ENCODE measurements around the gene COX4I2. TPM values are rescaled to one million over a fixed set of nuclear protein-coding genes. Genes with fewer than 3 reads are reported as not detected.
"Not testable (repeated sequence)": the region's sequence is repeated elsewhere in the genome, so short reads cannot be mapped to it uniquely, and the experiment has no call there.

COX4I2 gene
- total RNA-seq, 2 experiments from 2014 or later: not detected

- H3K36me3 Mint-ChIP-seq: no peaks in the 10 kb centered on the region
- H3K27ac Mint-ChIP-seq: no peak within 1 kb of the TSS
These were observed 32.4 kb upstream of the COX4I2 start, which contains the start of gene ID1 for GRCh38 chr20:31605031-31605901. ID1 (plus strand) TSS chr20:31605289; CDS start chr20:31605388, 99 bp downstream.

GRCh38 chr20:31605902-31606803 is 31.6 kb upstream of the COX4I2 start:
- Mint-ChIP-seq H3K27me3 (peaks cover 86% of the 10 kb centered on the region), H3K4me3 (peak overlapping the region; percentile 86), H3K4me1 (peaks cover 27% of the 10 kb centered on the region), H3K27ac (no peak overlapping the region), H3K9me3 (no peaks in the 10 kb centered on the region), H3K36me3 (no peaks in the 10 kb centered on the region)
- DNase-seq: no peak

More at GRCh38 chr20:31605031-31605901, 32.4 kb upstream of the COX4I2 start, which contains the start of gene ID1:
- Mint-ChIP-seq H3K27me3 (peaks cover 88% of the 10 kb centered on the region), H3K4me3 (peak within 1 kb of the TSS; percentile 86), H3K9me3 (no peaks in the 10 kb centered on the region), H3K4me1 (peaks cover 27% of the 10 kb centered on the region)
- DNase-seq: peak; percentile 87

DNA sequence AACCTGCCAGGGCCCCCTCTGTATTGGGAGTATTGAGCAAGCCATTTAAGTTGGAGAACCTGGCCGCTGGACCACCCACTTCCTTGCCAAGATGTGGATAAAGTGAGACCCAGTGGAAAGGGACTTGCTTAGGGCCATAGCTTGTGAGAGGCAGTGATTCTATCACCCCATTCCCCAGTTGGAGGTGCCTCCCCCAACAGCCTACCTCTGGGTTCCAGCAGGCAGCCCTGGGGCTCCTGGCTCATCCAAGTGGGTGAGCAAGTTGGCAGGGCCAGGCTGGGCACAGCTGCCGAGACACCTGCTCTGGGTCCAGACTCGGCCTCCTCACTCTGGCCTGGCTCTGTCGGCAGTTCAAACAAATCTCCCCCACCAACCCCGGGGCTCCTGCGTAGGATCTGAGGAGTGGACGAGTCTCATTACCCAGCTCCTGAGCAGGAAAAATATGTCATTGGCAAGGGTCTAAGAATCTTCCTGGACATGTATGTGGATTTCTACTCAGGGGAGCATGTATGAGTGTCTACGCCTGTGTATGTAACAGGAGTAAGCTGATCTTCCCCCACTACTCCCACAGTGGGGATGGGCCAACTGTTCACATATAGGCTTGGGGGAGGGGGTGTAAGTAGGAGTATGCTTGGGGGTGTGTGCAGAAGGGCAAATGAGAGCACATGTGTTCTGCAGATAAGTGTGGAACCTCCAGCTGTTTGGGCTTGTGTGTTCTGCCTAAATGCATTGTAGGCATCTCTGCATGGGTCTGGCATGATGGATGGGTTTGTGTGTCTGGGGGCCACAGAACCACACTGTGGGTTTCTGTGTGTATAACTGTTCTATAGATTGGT is 30.7 kb upstream of the COX4I2 start:
- peaks cover 27% of the 10 kb centered on the region for H3K4me1 Mint-ChIP-seq

DNA sequence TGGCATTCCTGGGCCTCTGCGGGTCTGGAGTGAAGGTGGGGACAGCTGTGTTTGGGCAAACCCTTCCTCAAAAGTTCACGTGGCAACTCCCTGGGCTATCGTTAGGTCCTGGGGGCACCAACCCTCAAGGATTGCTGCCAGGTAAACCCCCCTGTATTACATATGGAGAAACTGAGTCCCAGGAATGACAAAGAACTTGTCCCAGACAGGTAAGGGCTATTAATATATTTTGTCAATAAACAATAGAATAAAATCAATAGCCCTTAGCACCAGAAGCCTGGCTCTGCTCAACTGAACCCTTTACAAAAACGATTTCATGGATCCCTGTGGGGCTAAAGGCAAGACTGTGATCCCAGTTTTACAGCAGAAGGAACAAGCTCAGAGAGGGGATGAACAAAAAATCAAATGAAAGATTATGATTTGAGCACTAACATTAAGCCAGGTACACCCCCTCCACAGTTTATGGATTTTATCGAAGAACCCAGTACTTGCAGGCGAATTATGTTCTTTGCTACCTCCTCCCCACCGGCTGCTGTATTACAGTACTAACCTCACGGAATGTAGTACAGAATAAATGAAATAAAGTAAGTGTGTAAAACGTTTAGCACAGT is 30.0 kb upstream of the COX4I2 start:
- H3K4me1 Mint-ChIP-seq: peaks cover 25% of the 10 kb centered on the region
- no peaks in the 10 kb centered on the region for H3K36me3 Mint-ChIP-seq
- H3K27ac Mint-ChIP-seq: no peak overlapping the region
- no peak overlapping the region for H3K4me3 Mint-ChIP-seq
- DNase-seq: no peak
- no peaks in the 10 kb centered on the region for H3K9me3 Mint-ChIP-seq
- peaks cover 85% of the 10 kb centered on the region for H3K27me3 Mint-ChIP-seq

More for the DNA sequence above, 30.7 kb upstream of the COX4I2 start:
- no peaks in the 10 kb centered on the region for H3K9me3 Mint-ChIP-seq
- H3K4me3 Mint-ChIP-seq: no peak overlapping the region
- H3K27ac Mint-ChIP-seq: no peak overlapping the region
- no peak for DNase-seq
- no peaks in the 10 kb centered on the region for H3K36me3 Mint-ChIP-seq
- peaks cover 92% of the 10 kb centered on the region for H3K27me3 Mint-ChIP-seq

GRCh38 chr20:31608251-31608945 is 29.3 kb upstream of the COX4I2 start:
- peaks cover 78% of the 10 kb centered on the region for H3K27me3 Mint-ChIP-seq
- H3K36me3 Mint-ChIP-seq: no peaks in the 10 kb centered on the region
- H3K4me1 Mint-ChIP-seq: peaks cover 25% of the 10 kb centered on the region
- H3K4me3 Mint-ChIP-seq: no peak overlapping the region
- no peaks in the 10 kb centered on the region for H3K9me3 Mint-ChIP-seq
- DNase-seq: no peak
- H3K27ac Mint-ChIP-seq: no peak overlapping the region

GRCh38 chr20:31612271-31612640 is 25.5 kb upstream of the COX4I2 start:
- peaks cover 40% of the 10 kb centered on the region for H3K27me3 Mint-ChIP-seq
- H3K9me3 Mint-ChIP-seq, H3K4me3 Mint-ChIP-seq, H3K4me1 Mint-ChIP-seq, H3K36me3 Mint-ChIP-seq, H3K27ac Mint-ChIP-seq, DNase-seq: not testable (repeated sequence)

GRCh38 chr20:31615416-31615815 is 22.3 kb upstream of the COX4I2 start:
- Mint-ChIP-seq H3K27ac (no peak overlapping the region), H3K4me3 (no peak overlapping the region), H3K9me3 (no peaks in the 10 kb centered on the region), H3K27me3 (peaks cover 12% of the 10 kb centered on the region), H3K36me3 (no peaks in the 10 kb centered on the region), H3K4me1 (peaks cover 6% of the 10 kb centered on the region)
- DNase-seq: no peak

GRCh38 chr20:31617432-31618104 is 20.1 kb upstream of the COX4I2 start:
- peaks cover 6% of the 10 kb centered on the region for H3K4me1 Mint-ChIP-seq
- no peak overlapping the region for H3K27ac Mint-ChIP-seq
- no peaks in the 10 kb centered on the region for H3K27me3 Mint-ChIP-seq
- H3K9me3 Mint-ChIP-seq: no peaks in the 10 kb centered on the region
- H3K4me3 Mint-ChIP-seq: no peak overlapping the region
- DNase-seq: no peak
- H3K36me3 Mint-ChIP-seq: no peaks in the 10 kb centered on the region

- H3K4me3 Mint-ChIP-seq: no peak overlapping the region
- no peaks in the 10 kb centered on the region for H3K36me3 Mint-ChIP-seq
- H3K4me1 Mint-ChIP-seq: peaks cover 4% of the 10 kb centered on the region
- no peak for DNase-seq
- H3K27me3 Mint-ChIP-seq: no peaks in the 10 kb centered on the region
- H3K27ac Mint-ChIP-seq: no peak overlapping the region
- H3K9me3 Mint-ChIP-seq: no peaks in the 10 kb centered on the region
These were observed 17.5 kb upstream of the COX4I2 start for GRCh38 chr20:31620246-31620645.

GRCh38 chr20:31623123-31623505 is 14.6 kb upstream of the COX4I2 start:
- not testable (repeated sequence) for H3K36me3 Mint-ChIP-seq, H3K4me3 Mint-ChIP-seq, H3K4me1 Mint-ChIP-seq, H3K27ac Mint-ChIP-seq, H3K9me3 Mint-ChIP-seq, H3K27me3 Mint-ChIP-seq, DNase-seq

GRCh38 chr20:31626534-31626933 is 11.2 kb upstream of the COX4I2 start:
- H3K36me3 Mint-ChIP-seq, H3K4me1 Mint-ChIP-seq, H3K27me3 Mint-ChIP-seq, H3K4me3 Mint-ChIP-seq, DNase-seq, H3K9me3 Mint-ChIP-seq, H3K27ac Mint-ChIP-seq: not testable (repeated sequence)

DNA sequence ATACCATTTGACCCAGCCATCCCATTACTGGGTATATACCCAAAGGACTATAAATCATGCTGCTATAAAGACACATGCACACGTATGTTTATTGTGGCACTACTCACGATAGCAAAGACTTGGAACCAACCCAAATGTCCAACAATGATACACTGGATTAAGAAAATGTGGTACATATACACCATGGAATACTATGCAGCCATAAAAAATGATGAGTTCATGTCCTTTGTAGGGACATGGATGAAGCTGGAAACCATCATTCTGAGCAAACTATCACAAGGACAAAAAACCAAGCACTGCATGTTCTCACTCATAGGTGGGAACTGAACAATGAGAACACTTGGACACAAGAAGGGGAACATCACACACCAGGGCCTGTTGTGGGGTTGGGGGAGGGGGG is 9.7 kb upstream of the COX4I2 start:
- H3K27ac Mint-ChIP-seq, H3K27me3 Mint-ChIP-seq, H3K36me3 Mint-ChIP-seq, H3K4me1 Mint-ChIP-seq, H3K9me3 Mint-ChIP-seq, DNase-seq, H3K4me3 Mint-ChIP-seq: not testable (repeated sequence)

GRCh38 chr20:31630187-31630790 is 7.4 kb upstream of the COX4I2 start:
- H3K9me3 Mint-ChIP-seq: peaks cover 2% of the 10 kb centered on the region
- no peaks in the 10 kb centered on the region for H3K27me3 Mint-ChIP-seq
- H3K4me1 Mint-ChIP-seq: peaks cover 4% of the 10 kb centered on the region
- no peak for DNase-seq
- no peak overlapping the region for H3K4me3 Mint-ChIP-seq
- H3K36me3 Mint-ChIP-seq: no peaks in the 10 kb centered on the region
- no peak overlapping the region for H3K27ac Mint-ChIP-seq
